Smooth muscle cell of trachea (primary cell): ENCODE data around the gene PIERCE2. TPM values are rescaled to one million over a fixed set of nuclear protein-coding genes. Genes with fewer than 3 reads are reported as not detected.

Source experiments
- total RNA-seq: library from RNA; depleted of rRNA; stranded (reverse); fragments of >200 nt; gene quantifications from 2 replicates; pipeline ENCODE4 v1.2.1, GENCODE V29; 2014

The PIERCE2 gene
- total RNA-seq: 1.2 TPM in 2 replicates

GRCh38 chr15:55408012-55408928 lies at the start of gene PIERCE2, which contains the start of gene CCPG1:
Gene PIERCE2 (plus strand): TSS chr15:55408495. CDS start chr15:55408769, 274 bp downstream.
Gene CCPG1 (minus strand): TSS chr15:55408359. CDS start chr15:55389424, 18,935 bp downstream.

Other genes with a start within 250 kb of the PIERCE2 start
- gene RSL24D1, start 211.6 kb upstream of the PIERCE2 start, total RNA-seq: 63.8 and 91.8 TPM in 2 replicates
- gene RAB27A, start 118.7 kb upstream of the PIERCE2 start, total RNA-seq: 12.1 and 22.3 TPM in 2 replicates
- 4.8 and 11.5 TPM in 2 replicates for gene PIGBOS1, start 89.4 kb upstream of the PIERCE2 start, total RNA-seq
- 15.7 and 18.8 TPM in 2 replicates for gene PIGB, start 89.3 kb upstream of the PIERCE2 start, total RNA-seq
- gene CCPG1, start 136 bp upstream of the PIERCE2 start, total RNA-seq: 35.9 and 62.7 TPM in 2 replicates
- gene DNAAF4, start 99.7 kb downstream of the PIERCE2 start, total RNA-seq: 1.3 and 4.5 TPM in 2 replicates
- gene PYGO1, start 179.8 kb downstream of the PIERCE2 start, total RNA-seq: 9.0 and 11.2 TPM in 2 replicates